ENCODE measurements around the gene RASSF3. TPM values are rescaled to one million over a fixed set of nuclear protein-coding genes. Genes with fewer than 3 reads are reported as not detected.

The RASSF3 gene
- total RNA-seq, 1 experiment from 2014 or later, result 13.4 TPM

DNA sequence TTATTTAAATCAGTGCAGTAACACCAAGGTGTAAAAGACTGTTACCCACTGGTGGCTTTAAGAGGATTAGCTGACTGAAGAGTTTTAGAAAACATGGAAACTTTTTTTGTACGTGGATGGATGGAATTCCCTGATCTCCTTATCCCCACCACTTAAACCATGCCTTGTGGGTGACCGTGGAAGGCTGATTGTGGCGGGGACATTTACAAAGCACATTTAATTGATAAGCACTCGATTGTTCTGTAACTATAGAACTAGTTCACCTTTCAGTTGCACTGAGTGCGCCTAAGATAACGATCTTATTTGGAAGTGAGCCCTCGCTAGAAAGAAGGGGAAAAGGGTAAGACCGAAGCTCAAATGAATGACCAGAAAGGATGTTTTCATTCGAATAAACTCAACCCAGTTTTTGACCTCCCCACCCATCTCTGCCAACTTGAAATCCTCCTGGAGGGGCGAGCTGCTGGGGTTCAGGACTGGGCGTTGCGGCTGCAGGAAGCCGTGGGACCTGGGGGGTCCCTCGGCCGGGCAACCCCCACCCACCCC, 688 bp upstream of the RASSF3 start:
- peak overlapping the region; percentile 69 for H3K9ac ChIP-seq (ENCODE audit: low read length)
- H4K20me1 ChIP-seq (ENCODE audit: low read length), result 0 out of 2 replicates have a peak, but pooled peaks cover 7% of the 10 kb centered on the region
- no peaks in the 10 kb centered on the region for H3K36me3 ChIP-seq (ENCODE audit: low read depth, low read length)
- ChIA-PET POLR2A (ENCODE audit: unreplicated experiment) (interaction anchor here (0.6 kb wide), 1 partner anchor 15 kb away, joined by 3 read pairs; no protein-coding TSS in a partner anchor), CTCF (no interaction called here)
- TF ChIP-seq EZH2 (IDR thresholded peaks at IDR 0.05; ENCODE audit: low read length, unreplicated experiment), result no peak
- TF ChIP-seq, protein P1, sequence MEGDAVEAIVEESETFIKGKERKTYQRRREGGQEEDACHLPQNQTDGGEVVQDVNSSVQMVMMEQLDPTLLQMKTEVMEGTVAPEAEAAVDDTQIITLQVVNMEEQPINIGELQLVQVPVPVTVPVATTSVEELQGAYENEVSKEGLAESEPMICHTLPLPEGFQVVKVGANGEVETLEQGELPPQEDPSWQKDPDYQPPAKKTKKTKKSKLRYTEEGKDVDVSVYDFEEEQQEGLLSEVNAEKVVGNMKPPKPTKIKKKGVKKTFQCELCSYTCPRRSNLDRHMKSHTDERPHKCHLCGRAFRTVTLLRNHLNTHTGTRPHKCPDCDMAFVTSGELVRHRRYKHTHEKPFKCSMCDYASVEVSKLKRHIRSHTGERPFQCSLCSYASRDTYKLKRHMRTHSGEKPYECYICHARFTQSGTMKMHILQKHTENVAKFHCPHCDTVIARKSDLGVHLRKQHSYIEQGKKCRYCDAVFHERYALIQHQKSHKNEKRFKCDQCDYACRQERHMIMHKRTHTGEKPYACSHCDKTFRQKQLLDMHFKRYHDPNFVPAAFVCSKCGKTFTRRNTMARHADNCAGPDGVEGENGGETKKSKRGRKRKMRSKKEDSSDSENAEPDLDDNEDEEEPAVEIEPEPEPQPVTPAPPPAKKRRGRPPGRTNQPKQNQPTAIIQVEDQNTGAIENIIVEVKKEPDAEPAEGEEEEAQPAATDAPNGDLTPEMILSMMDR (conservative IDR thresholded peaks at IDR 0.05; ENCODE audit: low read depth, low read length), result no peak
- TF ChIP-seq EZH2phosphoT487 (IDR thresholded peaks at IDR 0.05; ENCODE audit: borderline replicate concordance, low read length), result no peak
- ATAC-seq, result peak; percentile 1
- H2AFZ ChIP-seq (ENCODE audit: low read length), result peak overlapping the region; percentile 75
- peaks cover 10% of the 10 kb centered on the region; the same call in 1 of the 2 replicates for H3K4me1 ChIP-seq (ENCODE audit: insufficient read depth, low read length)
- H3K27ac ChIP-seq (ENCODE audit: low read length), result peak overlapping the region; percentile 78
- peaks cover 4% of the 10 kb centered on the region for H3F3A ChIP-seq (ENCODE audit: low read length, unreplicated experiment)
- BruUV-seq (replicated peaks), result TSS peak; percentile 46
- no peaks in the 10 kb centered on the region for H3K9me2 ChIP-seq (replicated peaks; ENCODE audit: low read length)
- H3K9me3 ChIP-seq (ENCODE audit: low read length), result no peaks in the 10 kb centered on the region
- peak overlapping the region; percentile 90 for H3K4me2 ChIP-seq (ENCODE audit: low read length)
- intact Hi-C loops (cut with micrococcal nuclease), result loop anchor here (1.0 to 5.0 kb wide), 3 partner anchors 41 to 87 kb away; no protein-coding TSS in a partner anchor
- DNase-seq, result peak; percentile 41
- H3K4me3 ChIP-seq (ENCODE audit: low read length), result peak overlapping the region; percentile 69
- H3K79me2 ChIP-seq (ENCODE audit: low read length), result peaks cover 42% of the 10 kb centered on the region
- no peaks in the 10 kb centered on the region for H3K27me3 ChIP-seq (ENCODE audit: low read length)

DNA sequence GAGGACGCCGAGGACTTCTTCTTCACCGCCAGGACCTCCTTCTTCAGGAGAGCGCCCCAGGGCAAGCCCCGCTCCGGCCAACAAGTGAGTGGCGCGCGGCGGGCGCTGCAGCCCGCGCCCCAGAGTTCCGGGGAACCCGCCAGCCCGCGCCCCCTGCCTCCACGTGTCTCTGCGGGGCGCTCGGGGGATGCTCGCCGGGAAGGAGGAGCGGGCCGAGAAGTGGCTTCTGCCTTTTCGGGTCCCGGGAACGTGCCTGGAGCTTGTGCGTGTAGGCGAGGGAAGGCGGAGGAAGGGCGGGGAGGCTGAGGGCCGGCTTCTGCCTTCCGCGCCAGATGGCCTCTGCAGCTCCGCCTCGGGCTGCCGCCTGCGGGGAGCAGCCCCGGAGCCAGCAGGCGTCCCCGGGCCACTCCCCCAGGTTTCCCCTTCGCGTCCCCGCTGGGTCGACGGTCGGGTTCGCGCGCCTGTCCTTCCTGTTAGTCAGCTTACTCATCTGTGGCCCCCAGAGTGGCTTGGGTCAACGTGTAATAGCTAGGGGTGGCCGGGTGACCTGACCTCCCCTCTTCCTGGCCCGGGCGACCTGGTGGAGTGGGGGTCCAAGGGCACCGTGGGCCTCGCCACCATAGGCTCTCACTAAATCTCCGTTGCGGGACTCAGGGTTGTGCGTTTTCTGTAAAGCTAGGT, 505 bp downstream of the RASSF3 start:
- Histone ChIP-seq H3K4me3 (ENCODE audit: low read length) (peak overlapping the region; percentile 80), H3K27me3 (ENCODE audit: low read length) (no peaks in the 10 kb centered on the region), H3K79me2 (ENCODE audit: low read length) (peaks cover 52% of the 10 kb centered on the region), H3F3A (ENCODE audit: low read length, unreplicated experiment) (peaks cover 4% of the 10 kb centered on the region), H3K9ac (ENCODE audit: low read length) (peak overlapping the region; percentile 83), H3K4me2 (ENCODE audit: low read length) (peak overlapping the region; percentile 99), H3K27ac (ENCODE audit: low read length) (peak overlapping the region; percentile 17), H4K20me1 (ENCODE audit: low read length) (0 out of 2 replicates have a peak, but pooled peaks cover 7% of the 10 kb centered on the region), H3K4me1 (ENCODE audit: insufficient read depth, low read length) (peaks cover 10% of the 10 kb centered on the region; the same call in 1 of the 2 replicates), H3K9me2 (replicated peaks; ENCODE audit: low read length) (no peaks in the 10 kb centered on the region), H3K9me3 (ENCODE audit: low read length) (no peaks in the 10 kb centered on the region), H2AFZ (ENCODE audit: low read length) (peak overlapping the region; percentile 51), H3K36me3 (ENCODE audit: low read depth, low read length) (no peaks in the 10 kb centered on the region)
- DNase-seq (peak; percentile 50), ATAC-seq (peak; percentile 19)
- POLR2A ChIA-PET (ENCODE audit: unreplicated experiment), result interaction anchor here (0.6 kb wide), 1 partner anchor 30 kb away, joined by 4 read pairs; no protein-coding TSS in a partner anchor
- no TSS peak for BruUV-seq (replicated peaks)
- intact Hi-C loops (cut with micrococcal nuclease), result no loop called here
- CTCF ChIA-PET, result no interaction called here
- TF ChIP-seq EZH2 (IDR thresholded peaks at IDR 0.05; ENCODE audit: low read length, unreplicated experiment) (no peak), EZH2phosphoT487 (IDR thresholded peaks at IDR 0.05; ENCODE audit: borderline replicate concordance, low read length) (no peak)
- TF ChIP-seq, protein P1 (conservative IDR thresholded peaks at IDR 0.05; ENCODE audit: low read depth, low read length), result no peak
